ENCODE data around the gene SMIM13.

SMIM13 gene

DNA sequence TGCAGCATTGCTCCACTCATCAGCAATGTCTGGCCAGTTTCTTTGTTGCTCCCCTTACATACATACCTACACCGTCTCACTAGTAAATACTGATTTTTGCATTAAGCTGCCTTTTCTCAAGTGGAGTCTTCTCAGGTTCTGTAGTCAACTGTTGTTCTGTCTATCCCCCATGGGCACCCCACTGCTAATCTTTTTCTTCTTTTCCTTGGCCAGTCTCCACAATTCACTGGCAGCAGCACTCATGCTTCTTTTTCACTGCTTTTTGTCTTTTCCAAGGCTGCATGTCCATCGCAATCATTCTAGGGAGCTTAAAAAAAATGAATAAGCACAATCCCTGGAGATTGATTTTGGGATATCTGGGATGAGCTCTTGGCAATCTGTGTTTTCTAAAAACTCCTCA, 28.2 kb downstream of the SMIM13 start:
- no peak for DNase-seq (ENCODE audit: low read depth in 2 of 2)

GRCh38 chr6:11122380-11122779, 28.7 kb downstream of the SMIM13 start:
- no peak for DNase-seq (ENCODE audit: low read depth in 2 of 2)

- no peak for DNase-seq (ENCODE audit: low read depth in 2 of 2)
Observed at GRCh38 chr6:11123978-11124377, 30.3 kb downstream of the SMIM13 start.

DNA sequence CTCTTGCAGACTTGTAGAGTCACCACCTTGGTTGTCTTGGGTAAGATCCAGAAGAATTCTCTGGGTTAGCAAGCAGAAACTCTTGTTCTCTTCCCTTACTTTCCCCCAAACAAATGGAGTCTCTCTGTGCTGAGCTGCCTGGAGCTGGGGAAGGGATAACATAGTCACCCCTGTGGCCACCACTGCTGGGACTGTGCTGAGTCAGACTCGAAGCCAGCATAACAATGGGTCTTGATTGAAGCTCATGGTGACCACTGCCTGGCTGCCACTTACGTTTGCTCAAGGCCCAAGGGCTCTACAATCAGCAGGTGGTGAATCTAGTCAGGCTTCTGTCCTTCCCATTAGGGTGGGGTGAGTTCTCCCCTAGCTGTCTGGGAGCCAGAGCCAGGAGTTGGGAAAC, 33.2 kb downstream of the SMIM13 start:
- no peak for DNase-seq (ENCODE audit: low read depth in 2 of 2)

- DNase-seq (ENCODE audit: low read depth in 2 of 2): no peak
Observed at GRCh38 chr6:11128608-11129007, 35.0 kb downstream of the SMIM13 start.

- DNase-seq (ENCODE audit: low read depth in 2 of 2): no peak
Observed at GRCh38 chr6:11129908-11130565, 36.4 kb downstream of the SMIM13 start.

DNA sequence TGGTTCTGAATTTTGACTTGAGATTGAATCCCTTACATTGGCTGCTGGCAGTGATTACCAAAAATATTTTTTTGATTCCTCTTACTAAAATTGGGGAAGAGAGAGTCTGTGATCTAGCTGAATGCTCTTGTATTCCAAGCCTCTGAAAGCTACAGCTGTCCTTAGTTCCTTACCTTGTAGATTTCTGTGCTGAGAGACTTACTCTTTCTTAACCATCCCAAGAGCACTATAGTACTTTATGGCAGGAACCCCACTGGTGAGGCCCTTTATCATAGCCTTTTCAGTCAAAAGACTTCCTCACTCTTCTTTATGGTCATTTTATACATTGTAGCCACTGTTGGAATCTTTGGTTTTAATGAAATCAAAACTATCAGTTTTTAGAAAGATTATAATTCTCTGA, 37.0 kb downstream of the SMIM13 start:
- no peak for DNase-seq (ENCODE audit: low read depth in 2 of 2)

DNA sequence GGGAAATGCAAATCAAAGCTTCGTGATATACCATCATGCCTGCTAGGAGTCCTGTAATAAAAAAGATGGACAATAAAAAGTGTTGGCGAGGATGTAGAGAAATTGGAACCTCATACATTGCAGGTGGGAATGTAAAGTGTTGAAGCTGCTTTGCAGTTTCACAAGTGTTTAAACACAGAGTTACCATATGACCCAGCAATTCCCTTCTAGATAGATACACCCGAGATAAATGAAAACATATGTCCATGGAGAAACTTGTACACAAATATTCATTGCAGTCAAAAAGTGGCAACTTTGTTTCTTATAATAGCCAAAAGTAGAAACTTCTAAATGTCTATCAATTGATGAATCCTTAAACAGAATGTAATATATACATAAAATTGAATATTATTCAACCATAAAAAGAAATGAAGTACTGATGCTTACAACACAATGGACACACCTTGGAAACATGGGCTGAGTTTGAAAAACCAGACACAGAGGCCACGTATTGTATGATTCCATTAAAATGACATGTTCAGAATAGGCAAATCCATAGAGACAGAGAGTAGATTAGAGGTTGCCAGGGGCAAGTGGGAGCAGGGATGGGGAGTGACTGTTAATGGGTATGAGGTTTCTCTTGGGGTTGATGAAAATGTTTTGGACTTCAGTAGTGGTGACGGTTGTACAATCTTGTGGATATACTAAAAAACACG, 38.7 kb downstream of the SMIM13 start:
- DNase-seq (ENCODE audit: low read depth in 2 of 2): no peak

- DNase-seq (ENCODE audit: low read depth in 2 of 2): no peak
Observed at GRCh38 chr6:11133281-11133680, 39.6 kb downstream of the SMIM13 start.

GRCh38 chr6:11136809-11137208, 43.2 kb downstream of the SMIM13 start:
- no peak for DNase-seq (ENCODE audit: low read depth in 2 of 2)

DNA sequence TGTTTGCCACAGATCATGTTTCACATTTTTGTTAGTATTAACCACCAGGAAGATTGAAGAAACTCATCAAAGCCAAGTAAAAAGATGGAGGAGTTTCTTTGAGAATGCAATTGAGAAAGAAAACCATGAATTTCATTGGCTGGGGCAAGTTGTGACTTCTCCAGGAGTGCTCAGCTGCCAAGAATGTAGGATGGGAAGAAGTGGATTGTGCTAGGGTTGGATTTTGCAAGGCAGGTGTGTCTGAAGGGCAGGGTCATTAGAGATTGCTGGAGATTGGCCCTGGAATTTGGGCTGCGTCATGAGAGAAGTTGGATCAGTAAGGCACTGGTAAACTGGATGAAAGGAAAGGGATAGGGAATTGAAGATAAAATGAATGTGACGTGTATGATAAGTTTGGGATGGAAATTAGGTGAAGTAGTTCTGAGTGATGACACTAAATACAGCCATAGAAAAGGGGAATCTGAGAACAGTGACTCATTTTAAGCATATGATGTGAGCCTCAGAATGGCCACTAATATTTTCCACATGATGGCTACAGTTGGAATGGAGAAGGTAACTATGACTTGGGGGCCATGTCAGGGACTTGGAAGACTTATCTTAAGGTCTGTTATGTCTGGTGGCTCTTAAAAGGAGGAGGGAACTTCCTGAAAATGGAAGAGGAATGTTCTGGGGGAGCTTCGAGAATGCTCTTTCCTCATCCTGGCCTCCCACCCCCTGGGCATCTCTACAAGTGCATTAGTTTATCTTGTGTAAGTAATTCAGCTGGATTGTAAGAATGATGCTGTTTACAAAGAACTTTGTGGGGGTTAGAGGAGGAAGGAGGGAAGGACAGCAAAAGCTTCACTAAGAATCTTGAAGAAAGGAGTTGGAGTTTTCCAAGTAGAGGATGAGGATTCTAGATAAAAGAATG, 45.7 kb downstream of the SMIM13 start:
- DNase-seq (ENCODE audit: low read depth in 2 of 2): no peak

- no peak for DNase-seq (ENCODE audit: low read depth in 2 of 2)
Observed at GRCh38 chr6:11140056-11140455, 46.4 kb downstream of the SMIM13 start.

DNA sequence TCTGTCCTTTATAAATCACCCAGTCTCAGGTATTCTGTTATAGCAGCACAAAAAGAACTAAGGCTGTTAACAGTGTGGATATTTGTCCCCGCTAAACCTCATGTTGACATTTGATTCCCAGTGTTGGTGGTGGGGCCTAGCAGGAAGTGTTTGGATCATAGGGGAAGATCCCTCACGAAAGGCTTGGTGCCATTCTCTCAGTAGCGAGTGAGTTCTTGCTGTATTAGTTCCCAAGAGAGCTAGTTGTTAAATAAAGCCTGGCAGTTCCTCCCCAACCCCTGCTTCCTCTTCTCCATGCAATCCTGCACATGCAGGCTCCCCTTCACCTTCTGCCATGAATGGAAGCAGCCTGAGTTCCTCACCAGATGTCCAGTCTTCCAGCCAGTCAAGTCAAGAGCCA, 47.7 kb downstream of the SMIM13 start:
- DNase-seq (ENCODE audit: low read depth in 2 of 2): no peak

GRCh38 chr6:11142296-11143027, 48.8 kb downstream of the SMIM13 start:
- DNase-seq (ENCODE audit: low read depth in 2 of 2): no peak

DNA sequence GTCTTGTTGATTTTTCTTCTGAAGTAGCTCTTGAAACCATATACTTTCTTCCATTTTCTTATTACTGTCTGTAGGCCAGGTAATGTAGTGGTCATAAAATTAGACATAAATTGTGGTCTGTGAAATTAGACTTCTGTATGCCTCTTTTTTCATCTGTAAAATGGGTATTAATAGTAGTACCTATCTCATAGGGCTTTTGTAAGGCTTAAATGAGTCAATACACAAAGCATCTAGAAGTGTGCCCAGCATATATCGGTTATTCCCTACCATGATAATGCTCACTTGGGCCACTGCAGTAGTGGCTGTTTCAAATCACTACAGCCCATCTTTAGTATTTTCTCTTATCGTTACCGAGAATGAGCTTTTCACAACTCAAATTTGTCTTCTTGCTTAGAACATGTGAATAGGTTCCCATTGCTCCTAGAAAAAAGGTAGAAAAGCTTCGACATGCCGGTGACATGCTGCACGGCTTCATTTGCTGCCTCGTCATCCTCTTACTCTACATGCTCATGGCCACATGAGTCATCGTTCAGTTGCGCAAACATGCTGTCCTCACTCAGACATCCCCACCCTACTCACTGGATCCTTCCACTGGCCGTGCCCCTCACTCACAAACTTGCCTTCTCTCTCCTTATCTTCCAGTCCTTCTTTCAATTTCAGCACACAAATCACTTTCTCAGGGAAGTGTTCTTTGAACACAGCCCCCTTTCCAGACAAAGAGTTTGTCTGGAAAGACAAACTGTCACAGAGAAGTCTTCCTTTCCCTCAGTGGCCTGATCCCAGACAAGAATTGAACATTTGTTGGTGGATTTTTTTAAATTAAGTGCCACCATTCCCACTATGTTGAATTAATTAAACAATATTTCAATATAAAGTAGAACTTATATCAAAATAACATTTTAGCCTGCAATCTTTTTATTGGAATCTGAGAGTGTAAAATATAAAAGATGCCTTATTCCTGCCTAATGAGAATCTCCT, 50.0 kb downstream of the SMIM13 start:
- DNase-seq (ENCODE audit: low read depth in 2 of 2): no peak

GRCh38 chr6:11144393-11144851, 50.8 kb downstream of the SMIM13 start:
- peak; percentile 49 to 54 for DNase-seq (ENCODE audit: low read depth in 2 of 2)

DNA sequence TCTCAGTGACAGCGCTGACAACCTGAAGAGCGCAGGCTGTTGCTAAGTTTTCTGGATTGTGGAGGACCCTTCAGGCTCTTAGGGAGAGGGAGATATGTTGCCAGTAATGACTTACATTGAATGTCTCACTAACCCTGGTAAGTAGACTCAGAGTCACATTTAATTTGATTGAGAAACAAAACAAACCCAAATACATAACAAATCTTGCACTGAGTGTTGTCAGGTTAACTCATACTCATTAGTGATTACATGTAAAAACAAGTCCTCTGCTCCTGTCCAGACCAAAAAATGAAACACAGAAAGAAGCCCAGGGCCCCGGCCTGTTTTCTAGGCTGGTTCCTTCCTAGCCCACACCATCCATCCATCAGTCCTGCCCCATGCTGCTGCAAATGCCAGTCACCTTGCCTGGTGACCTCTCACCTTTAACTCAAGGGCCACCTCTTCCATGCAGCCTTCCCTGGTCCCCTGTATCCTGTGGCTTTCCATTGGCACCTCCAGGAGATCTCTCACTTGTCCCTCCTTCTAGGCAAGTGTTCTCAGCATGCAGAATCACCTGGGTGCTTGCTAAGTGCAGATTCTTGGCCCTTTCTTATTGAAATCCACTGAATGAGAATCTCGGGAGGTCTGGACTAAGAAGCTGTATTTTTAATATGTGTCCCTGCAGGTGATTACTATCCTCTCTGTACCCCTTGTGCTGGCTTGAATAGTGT, 52.6 kb downstream of the SMIM13 start:
- no peak for DNase-seq (ENCODE audit: low read depth in 2 of 2)

DNA sequence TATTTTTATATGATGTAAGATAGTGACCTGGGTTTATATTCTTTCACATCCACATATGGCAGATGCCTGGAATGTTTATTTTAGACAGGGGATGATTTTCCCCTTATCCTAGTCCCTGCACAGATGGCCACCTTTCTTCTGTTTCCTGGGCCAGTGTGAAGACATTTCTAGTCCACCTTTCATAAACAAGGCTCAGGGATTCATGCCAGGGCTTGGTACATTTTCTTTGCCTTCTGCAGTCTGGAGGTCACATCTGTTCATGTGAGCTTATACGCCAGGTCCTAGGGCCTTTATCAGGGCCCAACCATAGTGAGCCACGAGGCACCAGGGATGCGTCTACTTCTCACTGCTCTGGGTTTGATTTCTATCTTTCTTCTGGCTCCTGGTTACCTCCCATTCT, 55.9 kb downstream of the SMIM13 start:
- no peak for DNase-seq (ENCODE audit: low read depth in 2 of 2)

DNA sequence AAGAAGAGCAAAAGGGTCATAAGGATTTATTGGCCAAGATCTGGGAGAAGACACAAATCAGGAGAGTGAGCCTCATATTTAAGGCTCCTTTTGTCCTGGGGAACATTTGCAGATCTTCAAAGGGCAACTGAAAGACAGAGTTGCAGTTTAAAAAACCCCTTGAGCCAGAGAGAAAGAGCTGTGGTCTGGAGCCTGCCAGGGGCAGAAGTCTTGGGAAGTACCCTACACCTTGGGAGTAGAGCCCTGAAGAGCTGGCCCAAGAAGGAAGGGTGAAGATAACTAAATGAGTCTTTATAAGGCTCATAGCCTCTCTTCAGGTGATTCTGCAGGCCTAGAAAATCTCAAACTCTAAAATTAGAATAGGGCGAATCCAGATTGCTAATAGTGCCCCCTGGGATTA, 57.9 kb downstream of the SMIM13 start:
- DNase-seq (ENCODE audit: low read depth in 2 of 2): no peak

DNA sequence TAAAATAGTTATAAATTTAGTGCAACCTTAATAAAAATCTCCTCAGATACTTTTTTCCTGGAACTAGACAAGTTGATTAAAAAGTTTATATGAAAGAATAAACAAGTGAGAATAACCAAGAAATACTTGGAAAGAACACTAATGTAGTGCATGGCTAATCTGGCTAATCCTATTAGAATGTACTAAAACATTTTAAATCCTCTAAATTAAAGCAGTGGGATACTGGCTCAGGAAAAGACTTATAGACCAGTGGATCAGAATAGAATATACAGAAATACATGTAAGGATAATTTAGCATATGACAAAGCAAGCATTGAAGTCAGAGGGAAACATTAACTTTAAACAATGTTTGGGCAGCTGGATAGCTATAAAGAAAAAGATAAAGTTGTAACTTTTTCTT, 58.9 kb downstream of the SMIM13 start:
- DNase-seq (ENCODE audit: low read depth in 2 of 2): no peak

All from stimulated activated CD8-positive, alpha-beta memory T cell treated with anti-CD3 and anti-CD28 coated beads, Interleukin-15, amount 100 ng/mL, for 48 hours (primary cell).